RWPE1 (cell line): Measurements from ENCODE around the gene CYGB.
A peak's percentile ranks its signal among the peaks of the same experiment; 100 is the strongest.

Experiments used
- CTCF ChIA-PET: fragments of 350-600 bp; sonication (Branson Sonifier 250); formaldehyde crosslinking; extraction: SDS; loops from one replicate; lab custom pipeline; 2021; lab: Yijun Ruan, JAX
- POLR2A ChIA-PET: fragments of 400-600 bp; formaldehyde crosslinking; extraction: SDS; loops from one replicate; lab custom pipeline; 2020; ENCODE audit warnings: antibody characterized with exemption; ENCODE audit not compliant: low non-redundant PET; lab: Yijun Ruan, JAX
- DNase-seq: peaks from one replicate; pipeline ENCODE4 v3.0.0; 2012; ENCODE audit warnings: low spot score
- H3K27ac ChIP-seq: fragments of 450-650 bp; 2 replicates; pipeline ENCODE4 v1.5.1; 2017
- CTCF ChIP-seq: fragments of 450-650 bp; conservative IDR thresholded peaks from 2 replicates; pipeline ENCODE4 v1.5.1; 2017; ENCODE audit warnings: low read depth, mild to moderate bottlenecking

The CYGB gene

GRCh38 chr17:76547642-76548202 lies 10.2 kb upstream of the CYGB start:
- TF ChIP-seq CTCF = peak; percentile 56

GRCh38 chr17:76547183-76547641 lies 9.7 kb upstream of the CYGB start:
- DNase-seq = no peak
- ChIA-PET POLR2A (interaction anchor here (0.5 to 0.7 kb wide), 2 partner anchors 18 to 155 kb away, joined by 3 to 4 read pairs; no protein-coding TSS in a partner anchor), CTCF (interaction anchor here (0.5 to 1.5 kb wide), 15 partner anchors 10 to 1063 kb away, joined by 3 to 9 read pairs (median 4); no protein-coding TSS in a partner anchor)
- H3K27ac ChIP-seq = peak overlapping the region; percentile 86
- TF ChIP-seq CTCF = peak; percentile 80

More at GRCh38 chr17:76547642-76548202, 10.2 kb upstream of the CYGB start:
- ChIA-PET CTCF (interaction anchor here (1.4 to 1.5 kb wide), 4 partner anchors 11 to 40 kb away, joined by 4 to 9 read pairs (median 6); no protein-coding TSS in a partner anchor), POLR2A (interaction anchor here (0.7 kb wide), 1 partner anchor 18 kb away, joined by 4 read pairs; no protein-coding TSS in a partner anchor)
- DNase-seq = no peak
- H3K27ac ChIP-seq = peak overlapping the region; percentile 86

GRCh38 chr17:76546556-76547182 lies 9.2 kb upstream of the CYGB start:
- peak overlapping the region; percentile 86 for H3K27ac ChIP-seq
- ChIA-PET POLR2A (interaction anchor here (0.5 to 0.7 kb wide), 3 partner anchors 17 to 156 kb away, joined by 3 to 4 read pairs (median 3); no protein-coding TSS in a partner anchor), CTCF (interaction anchor here (0.5 to 1.5 kb wide), 17 partner anchors 10 to 1062 kb away, joined by 3 to 9 read pairs (median 4); no protein-coding TSS in a partner anchor)
- peak; percentile 55 for DNase-seq
- no peak for TF ChIP-seq CTCF

GRCh38 chr17:76545918-76546555 lies 8.5 kb upstream of the CYGB start:
- POLR2A ChIA-PET = interaction anchor here (0.6 kb wide), 1 partner anchor 16 kb away, joined by 3 read pairs; no protein-coding TSS in a partner anchor
- no peak for TF ChIP-seq CTCF
- peak overlapping the region; percentile 86 for H3K27ac ChIP-seq
- no peak for DNase-seq
- CTCF ChIA-PET = interaction anchor here (0.5 to 1.5 kb wide), 11 partner anchors 9 to 156 kb away, joined by 3 to 9 read pairs (median 4); no protein-coding TSS in a partner anchor

GRCh38 chr17:76544546-76545365 lies 7.2 kb upstream of the CYGB start:
- TF ChIP-seq CTCF = no peak
- CTCF ChIA-PET = interaction anchor here (1.0 to 2.1 kb wide), 2 partner anchors 16 to 22 kb away, joined by 3 to 9 read pairs; no protein-coding TSS in a partner anchor
- peak overlapping the region; percentile 26 for H3K27ac ChIP-seq
- DNase-seq = no peak
- POLR2A ChIA-PET = no interaction called here
